Measurements from ENCODE around the gene KDM6B.
A peak's percentile ranks its signal among the peaks of the same experiment; 100 is the strongest.

KDM6B gene

DNA sequence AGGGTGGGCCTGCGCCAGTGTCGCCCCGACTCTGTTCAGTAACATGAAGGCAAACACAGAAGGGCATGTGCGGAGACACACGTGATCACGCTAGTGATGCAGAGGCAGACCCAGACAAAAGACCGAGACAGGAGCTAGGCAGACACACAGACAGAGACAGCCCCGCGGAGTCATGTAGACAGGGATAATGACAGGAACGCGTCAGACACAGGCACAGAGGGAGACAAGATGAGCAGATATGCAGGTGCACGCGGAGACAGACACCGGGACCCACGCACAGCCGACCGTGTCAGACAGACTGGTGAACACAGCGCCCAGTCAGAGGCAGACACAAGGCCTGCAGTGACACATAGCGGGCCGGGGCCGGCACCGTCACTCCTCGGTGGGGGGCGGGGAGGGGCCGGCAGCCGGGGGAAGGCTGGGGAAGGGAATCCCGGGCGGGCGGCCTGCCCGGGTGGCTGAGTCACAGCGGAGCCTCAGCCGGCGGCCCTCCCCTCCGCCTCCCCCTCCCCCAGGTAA, 7.4 kb downstream of the KDM6B start:
- peak; percentile 59 for DNase-seq

DNA sequence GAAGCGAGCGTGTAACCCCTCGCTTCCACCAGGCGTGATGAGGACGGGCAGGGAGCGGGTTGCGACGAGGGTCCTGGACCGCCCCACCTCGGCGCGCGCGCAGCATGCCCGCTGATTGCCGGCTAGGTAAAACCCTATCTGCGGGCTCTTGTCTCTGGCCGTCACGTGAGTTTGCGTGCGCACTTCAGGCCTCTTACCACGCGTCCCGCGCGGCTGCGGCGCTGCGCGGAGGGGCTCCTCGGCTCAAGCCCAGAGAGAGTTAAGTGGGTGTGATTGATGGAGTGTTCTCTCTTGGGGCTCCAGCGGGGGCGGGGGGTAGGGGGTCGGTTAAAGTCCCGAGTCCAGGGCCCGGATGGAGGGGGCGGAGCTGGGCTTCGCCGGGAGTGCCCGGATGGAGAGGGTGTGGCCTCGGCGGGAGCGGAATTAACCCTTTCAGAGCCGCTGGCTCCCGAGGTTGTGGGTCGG, 7.9 kb downstream of the KDM6B start:
- DNase-seq, result peak; percentile 78

DNA sequence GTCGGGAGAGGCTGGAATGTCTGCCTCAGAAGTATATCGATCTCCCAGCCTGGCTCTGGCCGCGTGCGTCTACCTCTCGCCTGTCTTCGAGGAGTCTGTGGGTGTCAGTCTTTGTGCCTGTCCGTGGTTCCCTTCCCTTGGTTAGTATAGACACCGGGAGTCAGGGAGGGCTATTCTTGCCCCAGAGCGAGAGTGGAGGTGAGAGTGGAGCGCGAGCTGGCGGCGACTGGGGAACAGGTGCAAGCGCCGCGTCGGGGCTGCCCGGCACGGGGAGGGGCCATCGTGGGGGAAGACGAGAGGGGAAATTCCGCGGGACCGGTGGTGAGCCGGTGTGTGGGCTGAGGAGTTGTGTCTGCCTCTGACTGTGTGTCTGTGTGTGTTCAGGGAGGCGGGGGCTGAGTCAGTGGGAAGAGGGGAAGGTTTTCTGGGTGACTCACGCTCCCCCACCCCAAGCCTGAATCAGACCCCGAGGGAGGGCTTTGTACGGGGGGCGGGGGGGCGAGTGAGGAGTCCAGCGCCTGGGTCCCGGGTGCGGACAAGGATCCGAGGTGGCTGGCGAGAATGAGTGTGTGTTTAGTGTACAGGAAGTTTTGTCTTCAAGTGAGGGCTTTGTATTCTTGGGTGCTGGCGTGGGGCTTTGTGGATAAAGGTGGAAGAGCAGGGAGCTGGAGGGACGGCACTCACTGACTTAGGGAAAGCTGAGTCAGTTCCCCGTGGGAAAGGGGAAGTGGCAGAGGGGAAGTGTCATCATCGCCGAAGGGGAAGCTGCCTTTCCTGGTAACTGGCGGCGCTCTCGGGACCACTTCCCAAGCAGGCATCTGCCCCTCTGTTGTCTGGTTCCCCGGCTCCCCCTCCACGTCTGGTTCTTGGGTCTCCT, 8.6 kb downstream of the KDM6B start:
- peak; percentile 3 for DNase-seq

DNA sequence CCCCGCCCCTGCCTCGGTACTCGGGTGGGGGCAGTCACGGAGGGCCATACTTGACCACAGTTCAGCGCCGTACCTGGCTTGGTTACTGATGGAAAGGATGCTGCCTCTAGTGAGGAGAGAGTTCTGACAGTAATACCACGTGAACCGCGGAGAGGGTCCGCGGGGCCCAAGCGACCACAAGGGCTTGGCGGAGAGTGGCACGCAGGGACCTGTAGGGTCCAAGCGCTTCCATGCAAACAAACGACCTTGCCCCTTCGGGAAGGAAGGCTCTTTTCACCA, 9.2 kb downstream of the KDM6B start:
- DNase-seq, result no peak

DNA sequence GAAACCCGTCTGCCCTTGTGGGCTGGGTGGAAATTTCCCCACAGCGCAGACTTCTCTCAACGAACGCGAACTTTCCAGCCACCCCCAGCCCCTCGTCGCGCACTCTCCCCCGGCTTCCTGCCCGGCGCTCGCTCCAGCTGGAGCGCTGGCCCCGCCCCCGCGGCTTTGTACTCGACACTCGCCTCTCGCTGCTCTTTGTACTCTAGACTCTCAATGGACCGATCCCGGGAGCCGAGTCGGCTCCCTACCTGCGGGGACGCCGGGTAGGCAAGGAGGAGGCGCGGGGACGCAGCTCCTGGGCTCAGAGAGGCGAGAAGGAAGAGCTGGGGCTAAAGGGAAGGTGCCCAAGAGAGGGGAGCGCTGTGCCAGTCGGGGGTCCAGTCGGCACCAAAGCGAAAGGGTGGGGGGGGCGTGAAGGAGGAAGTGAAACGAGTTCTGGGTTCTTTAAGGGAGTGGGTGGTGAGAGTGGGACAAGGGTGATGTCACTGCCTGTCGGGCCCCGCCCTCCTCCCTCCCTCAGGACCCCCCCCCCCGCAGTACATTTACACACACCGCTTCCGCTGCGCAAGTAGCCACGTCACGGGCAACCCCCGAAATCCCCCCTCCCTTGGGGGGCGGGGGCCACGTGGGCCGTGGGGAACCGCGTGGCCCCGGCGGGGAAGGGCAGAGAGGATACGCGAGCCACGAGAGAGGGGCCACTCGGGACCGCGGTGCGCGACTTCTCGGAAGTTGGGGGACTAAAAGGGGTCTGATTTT, 9.7 kb downstream of the KDM6B start:
- peak; percentile 44 for DNase-seq

DNA sequence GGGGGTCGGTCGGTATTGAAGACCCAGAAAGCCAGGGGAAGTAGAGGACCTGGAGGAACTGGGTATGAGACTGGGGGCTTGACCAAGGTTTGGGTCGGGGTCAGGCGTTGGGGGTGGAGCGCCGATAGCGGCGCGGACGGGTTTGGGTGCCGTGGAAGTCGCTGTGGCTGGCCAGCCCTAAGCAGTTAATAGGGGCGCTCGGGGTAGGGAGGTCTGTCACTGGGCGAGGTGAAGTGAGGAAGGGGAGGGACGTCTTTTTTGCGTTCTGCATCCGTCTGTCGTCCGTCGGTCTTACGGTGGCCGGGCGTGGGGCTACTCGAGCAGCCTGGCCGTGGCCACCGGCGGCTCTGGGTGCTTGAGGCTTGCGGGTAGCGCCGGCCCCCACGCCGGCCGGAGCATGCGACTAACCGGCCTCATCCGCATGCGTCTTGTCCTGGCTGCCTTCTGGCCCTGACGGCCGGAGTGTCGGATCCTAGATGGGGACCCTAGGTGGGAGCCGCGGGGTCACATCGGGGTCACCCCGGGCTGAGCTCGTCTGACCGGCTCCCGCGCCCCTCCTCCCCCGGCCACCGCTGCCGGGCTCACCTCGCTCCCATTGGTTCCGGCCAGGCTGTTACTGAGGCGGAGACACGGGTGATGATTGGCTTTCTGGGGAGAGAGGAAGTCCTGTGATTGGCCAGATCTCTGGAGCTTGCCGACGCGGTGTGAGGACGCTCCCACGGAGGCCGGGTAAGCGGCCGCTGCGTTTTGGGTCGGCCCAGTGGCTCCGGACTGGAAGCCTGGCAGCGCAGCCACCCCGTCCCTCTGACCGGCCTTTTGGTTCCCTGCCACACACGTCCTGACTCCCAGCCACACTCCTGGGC, 10.5 kb downstream of the KDM6B start:
- peak; percentile 67 for DNase-seq

DNA sequence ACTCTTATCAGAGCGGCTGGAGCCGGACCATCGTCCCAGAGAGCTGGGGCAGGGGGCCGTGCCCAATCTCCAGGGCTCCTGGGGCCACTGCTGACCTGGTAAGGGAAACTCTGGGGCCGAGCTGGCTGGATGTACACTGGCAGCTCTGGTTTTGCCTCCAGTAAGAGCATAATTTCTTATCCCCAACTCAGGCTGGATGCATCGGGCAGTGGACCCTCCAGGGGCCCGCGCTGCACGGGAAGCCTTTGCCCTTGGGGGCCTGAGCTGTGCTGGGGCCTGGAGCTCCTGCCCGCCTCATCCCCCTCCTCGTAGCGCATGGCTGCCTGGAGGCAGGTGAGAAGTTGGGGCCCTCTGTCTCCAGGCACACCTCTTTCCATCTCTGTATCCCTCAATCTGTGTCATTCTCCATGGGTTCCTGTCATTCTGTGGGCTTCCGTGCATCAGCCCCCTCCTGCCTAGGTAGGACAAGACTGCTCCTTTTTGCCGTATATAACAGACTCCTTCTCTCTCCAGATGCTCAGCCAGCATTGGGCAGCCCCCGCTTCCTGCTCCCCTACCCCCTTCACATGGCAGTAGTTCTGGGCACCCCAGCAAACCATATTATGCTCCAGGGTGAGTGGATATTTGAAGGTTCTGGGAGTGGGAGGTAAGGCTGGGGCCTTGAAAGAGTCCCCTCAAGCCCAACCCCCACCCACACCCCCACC, 11.5 kb downstream of the KDM6B start:
- no peak for DNase-seq

DNA sequence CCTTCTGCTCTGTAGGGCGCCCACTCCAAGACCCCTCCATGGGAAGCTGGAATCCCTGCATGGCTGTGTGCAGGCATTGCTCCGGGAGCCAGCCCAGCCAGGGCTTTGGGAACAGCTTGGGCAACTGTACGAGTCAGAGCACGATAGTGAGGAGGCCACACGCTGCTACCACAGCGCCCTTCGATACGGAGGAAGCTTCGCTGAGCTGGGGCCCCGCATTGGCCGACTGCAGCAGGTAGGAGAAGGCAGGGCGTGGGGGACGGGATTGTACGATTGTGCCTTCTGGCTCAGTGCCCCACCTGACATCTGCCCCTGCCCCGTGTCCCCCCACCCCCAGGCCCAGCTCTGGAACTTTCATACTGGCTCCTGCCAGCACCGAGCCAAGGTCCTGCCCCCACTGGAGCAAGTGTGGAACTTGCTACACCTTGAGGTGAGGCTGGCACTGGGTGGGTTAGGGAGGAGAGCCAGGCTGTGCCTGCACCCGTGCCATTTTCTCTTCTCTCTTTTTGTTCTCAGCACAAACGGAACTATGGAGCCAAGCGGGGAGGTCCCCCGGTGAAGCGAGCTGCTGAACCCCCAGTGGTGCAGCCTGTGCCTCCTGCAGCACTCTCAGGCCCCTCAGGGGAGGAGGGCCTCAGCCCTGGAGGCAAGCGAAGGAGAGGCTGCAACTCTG, 12.2 kb downstream of the KDM6B start:
- DNase-seq, result no peak

DNA sequence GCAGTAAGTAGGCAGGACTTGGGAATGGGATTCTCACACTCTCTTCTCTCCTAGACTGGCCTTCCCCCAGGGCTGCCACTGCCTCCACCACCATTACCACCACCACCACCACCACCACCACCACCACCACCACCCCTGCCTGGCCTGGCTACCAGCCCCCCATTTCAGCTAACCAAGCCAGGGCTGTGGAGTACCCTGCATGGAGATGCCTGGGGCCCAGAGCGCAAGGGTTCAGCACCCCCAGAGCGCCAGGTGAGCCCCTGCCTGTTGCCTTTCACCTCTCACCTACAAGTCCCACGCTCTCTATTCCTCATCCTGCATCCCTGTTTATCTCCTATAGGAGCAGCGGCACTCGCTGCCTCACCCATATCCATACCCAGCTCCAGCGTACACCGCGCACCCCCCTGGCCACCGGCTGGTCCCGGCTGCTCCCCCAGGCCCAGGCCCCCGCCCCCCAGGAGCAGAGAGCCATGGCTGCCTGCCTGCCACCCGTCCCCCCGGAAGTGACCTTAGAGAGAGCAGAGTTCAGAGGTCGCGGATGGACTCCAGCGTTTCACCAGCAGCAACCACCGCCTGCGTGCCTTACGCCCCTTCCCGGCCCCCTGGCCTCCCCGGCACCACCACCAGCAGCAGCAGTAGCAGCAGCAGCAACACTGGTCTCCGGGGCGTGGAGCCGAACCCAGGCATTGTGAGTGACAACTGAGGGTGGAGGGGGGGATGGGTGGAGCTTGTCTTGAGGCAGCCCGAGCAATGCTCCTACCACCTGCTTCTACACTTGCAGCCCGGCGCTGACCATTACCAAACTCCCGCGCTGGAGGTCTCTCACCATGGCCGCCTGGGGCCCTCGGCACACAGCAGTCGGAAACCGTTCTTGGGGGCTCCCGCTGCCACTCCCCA, 13.0 kb downstream of the KDM6B start:
- DNase-seq, result no peak

DNA sequence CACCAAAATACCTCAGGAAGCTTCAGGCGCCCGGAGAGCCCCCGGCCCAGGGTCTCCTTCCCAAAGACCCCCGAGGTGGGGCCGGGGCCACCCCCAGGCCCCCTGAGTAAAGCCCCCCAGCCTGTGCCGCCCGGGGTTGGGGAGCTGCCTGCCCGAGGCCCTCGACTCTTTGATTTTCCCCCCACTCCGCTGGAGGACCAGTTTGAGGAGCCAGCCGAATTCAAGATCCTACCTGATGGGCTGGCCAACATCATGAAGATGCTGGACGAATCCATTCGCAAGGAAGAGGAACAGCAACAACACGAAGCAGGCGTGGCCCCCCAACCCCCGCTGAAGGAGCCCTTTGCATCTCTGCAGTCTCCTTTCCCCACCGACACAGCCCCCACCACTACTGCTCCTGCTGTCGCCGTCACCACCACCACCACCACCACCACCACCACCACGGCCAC, 14.1 kb downstream of the KDM6B start:
- no peak for DNase-seq

DNA sequence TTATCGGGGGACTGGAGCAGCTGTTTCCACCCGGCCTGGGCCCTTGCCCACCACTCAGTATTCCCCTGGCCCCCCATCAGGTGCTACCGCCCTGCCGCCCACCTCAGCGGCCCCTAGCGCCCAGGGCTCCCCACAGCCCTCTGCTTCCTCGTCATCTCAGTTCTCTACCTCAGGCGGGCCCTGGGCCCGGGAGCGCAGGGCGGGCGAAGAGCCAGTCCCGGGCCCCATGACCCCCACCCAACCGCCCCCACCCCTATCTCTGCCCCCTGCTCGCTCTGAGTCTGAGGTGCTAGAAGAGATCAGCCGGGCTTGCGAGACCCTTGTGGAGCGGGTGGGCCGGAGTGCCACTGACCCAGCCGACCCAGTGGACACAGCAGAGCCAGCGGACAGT, 14.7 kb downstream of the KDM6B start:
- no peak for DNase-seq

DNA sequence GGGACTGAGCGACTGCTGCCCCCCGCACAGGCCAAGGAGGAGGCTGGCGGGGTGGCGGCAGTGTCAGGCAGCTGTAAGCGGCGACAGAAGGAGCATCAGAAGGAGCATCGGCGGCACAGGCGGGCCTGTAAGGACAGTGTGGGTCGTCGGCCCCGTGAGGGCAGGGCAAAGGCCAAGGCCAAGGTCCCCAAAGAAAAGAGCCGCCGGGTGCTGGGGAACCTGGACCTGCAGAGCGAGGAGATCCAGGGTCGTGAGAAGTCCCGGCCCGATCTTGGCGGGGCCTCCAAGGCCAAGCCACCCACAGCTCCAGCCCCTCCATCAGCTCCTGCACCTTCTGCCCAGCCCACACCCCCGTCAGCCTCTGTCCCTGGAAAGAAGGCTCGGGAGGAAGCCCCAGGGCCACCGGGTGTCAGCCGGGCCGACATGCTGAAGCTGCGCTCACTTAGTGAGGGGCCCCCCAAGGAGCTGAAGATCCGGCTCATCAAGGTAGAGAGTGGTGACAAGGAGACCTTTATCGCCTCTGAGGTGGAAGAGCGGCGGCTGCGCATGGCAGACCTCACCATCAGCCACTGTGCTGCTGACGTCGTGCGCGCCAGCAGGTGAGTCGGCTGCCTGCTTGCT, 15.2 kb downstream of the KDM6B start:
- no peak for DNase-seq

DNA sequence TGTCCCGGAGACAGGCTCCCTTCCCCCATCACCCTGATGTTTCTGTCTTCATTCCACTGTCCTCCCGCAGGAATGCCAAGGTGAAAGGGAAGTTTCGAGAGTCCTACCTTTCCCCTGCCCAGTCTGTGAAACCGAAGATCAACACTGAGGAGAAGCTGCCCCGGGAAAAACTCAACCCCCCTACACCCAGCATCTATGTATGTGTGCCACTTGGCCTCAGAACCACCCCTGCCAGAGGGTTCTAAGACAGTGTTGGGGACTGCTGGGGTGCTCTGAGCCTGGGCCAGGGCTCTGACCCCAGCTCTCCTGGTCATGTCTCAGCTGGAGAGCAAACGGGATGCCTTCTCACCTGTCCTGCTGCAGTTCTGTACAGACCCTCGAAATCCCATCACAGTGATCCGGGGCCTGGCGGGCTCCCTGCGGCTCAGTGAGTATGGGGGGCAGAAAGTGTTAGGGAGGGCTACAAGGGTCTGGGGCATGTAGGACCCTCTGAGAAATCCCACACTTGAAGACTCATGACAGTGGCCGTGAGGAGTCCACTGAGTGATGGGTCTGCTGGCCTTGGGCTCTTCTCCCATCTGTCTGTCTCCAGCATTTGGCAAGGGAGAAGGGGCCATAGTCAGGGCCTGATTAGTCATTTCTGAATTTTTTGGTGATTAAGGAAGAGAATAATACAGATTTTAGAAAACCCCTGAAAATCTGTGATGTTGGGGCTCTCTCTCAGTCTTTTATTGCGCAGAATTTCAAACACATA, 15.9 kb downstream of the KDM6B start:
- DNase-seq, result no peak

DNA sequence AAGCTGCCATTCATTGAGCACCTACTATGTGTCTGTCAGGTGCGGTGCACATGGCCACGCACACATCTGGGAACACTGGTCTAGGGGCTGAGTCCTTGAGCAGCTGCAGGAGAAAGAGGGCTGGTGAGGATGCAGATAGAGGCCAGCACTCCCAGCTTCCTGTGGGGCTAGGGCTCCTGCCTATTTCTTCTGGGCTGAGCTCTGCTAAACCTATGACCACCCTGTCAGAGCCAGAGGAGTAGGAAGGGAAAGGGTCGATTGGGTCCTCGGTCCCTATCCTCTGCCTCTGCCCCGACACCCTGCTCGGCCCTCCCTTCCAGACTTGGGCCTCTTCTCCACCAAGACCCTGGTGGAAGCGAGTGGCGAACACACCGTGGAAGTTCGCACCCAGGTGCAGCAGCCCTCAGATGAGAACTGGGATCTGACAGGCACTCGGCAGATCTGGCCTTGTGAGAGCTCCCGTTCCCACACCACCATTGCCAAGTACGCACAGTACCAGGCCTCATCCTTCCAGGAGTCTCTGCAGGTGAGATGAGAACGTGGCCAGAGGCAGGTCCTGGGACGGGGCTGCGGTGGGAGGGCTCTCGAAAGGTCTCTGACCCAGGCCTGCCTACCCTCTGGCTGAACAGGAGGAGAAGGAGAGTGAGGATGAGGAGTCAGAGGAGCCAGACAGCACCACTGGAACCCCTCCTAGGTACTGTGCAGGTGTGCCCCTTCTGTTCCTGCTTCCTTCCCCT, 16.9 kb downstream of the KDM6B start:
- no peak for DNase-seq

DNA sequence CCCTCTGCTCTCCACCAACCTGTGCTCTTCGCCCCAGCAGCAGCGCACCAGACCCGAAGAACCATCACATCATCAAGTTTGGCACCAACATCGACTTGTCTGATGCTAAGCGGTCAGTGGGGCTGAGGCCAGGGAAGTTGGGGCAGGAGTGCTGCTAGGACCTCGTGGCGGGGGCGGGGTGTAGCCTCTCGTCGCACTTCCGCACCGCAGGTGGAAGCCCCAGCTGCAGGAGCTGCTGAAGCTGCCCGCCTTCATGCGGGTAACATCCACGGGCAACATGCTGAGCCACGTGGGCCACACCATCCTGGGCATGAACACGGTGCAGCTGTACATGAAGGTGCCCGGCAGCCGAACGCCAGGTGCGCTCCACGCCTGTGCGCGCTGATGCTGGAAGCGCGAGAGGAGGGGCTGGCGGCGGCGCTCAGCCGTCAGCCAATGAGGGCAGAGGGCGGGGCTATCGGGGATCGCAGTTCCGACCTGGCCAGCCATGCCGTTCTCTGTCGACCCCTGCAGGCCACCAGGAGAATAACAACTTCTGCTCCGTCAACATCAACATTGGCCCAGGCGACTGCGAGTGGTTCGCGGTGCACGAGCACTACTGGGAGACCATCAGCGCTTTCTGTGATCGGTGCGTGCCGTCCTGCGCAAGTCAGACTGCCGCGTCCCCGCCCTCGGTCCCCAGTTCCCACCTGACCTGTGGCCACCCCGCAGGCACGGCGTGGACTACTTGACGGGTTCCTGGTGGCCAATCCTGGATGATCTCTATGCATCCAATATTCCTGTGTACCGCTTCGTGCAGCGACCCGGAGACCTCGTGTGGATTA, 17.6 kb downstream of the KDM6B start:
- peak; percentile 86 for DNase-seq

DNA sequence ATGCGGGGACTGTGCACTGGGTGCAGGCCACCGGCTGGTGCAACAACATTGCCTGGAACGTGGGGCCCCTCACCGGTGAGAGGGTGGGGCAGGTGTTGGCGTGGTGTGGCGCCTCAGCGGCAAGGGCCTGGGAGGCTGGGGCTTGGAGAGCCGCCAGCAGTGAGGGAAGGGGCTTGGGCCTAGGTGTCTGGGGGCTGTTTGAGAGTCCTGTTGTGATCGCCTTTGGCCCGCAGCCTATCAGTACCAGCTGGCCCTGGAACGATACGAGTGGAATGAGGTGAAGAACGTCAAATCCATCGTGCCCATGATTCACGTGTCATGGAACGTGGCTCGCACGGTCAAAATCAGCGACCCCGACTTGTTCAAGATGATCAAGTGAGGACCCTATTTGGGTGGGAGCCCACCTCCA, 18.2 kb downstream of the KDM6B start:
- no peak for DNase-seq

DNA sequence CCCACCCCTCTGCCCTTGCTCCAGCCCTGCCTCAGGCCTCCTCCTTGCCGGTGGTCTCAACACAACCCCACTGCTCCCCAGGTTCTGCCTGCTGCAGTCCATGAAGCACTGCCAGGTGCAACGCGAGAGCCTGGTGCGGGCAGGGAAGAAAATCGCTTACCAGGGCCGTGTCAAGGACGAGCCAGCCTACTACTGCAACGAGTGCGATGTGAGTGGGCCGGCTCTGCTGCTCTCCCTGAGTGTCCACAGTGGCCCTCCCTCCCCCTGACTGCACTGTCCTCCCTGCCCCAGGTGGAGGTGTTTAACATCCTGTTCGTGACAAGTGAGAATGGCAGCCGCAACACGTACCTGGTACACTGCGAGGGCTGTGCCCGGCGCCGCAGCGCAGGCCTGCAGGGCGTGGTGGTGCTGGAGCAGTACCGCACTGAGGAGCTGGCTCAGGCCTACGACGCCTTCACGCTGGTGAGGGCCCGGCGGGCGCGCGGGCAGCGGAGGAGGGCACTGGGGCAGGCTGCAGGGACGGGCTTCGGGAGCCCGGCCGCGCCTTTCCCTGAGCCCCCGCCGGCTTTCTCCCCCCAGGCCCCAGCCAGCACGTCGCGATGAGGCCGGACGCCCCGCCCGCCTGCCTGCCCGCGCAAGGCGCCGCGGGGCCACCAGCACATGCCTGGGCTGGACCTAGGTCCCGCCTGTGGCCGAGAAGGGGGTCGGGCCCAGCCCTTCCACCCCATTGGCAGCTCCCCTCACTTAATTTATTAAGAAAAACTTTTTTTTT, 19.1 kb downstream of the KDM6B start:
- DNase-seq, result no peak
